T47D (cell line): Measurements from ENCODE around the gene TMEM114.

Experiments
- DNase-seq, 2 experiments: peaks; one replicate each; pipeline versions ENCODE4 v3.0.0 to v3.0.0-alpha.2; 2011 to 2012; ENCODE audit warnings: low read depth in 1 of 2, low spot score in 1 of 2
- JUND ChIP-seq: IDR thresholded peaks from 2 replicates; pipeline ENCODE4 v1.6.1; 2012; ENCODE audit warnings: low read depth
- in situ Hi-C: cut with HindIII; loops from 2 replicates; pipeline ENCODE4 v1.10.0; 2016; ENCODE audit warnings: low sequenced_read_pairs, low pct_unique_long_range_greater_than_20kb

Gene TMEM114

GRCh38 chr16:8547762-8548161 is 42.5 kb downstream of the TMEM114 start:
- no peak for DNase-seq
- TF ChIP-seq JUND: no peak
- in situ Hi-C loops: no loop called here

- in situ Hi-C loops: no loop called here
- TF ChIP-seq JUND: no peak
- DNase-seq: no peak
Observed at GRCh38 chr16:8544406-8544805, 45.9 kb downstream of the TMEM114 start.

GRCh38 chr16:8543258-8543657 is 47.1 kb downstream of the TMEM114 start:
- no peak for TF ChIP-seq JUND
- in situ Hi-C loops: no loop called here
- no peak for DNase-seq

- TF ChIP-seq JUND: no peak
- in situ Hi-C loops: no loop called here
- DNase-seq: no peak
Observed at GRCh38 chr16:8542393-8542792, 47.9 kb downstream of the TMEM114 start.

- no peak for DNase-seq
- in situ Hi-C loops: no loop called here
- TF ChIP-seq JUND: no peak
Observed at GRCh38 chr16:8541868-8542267, 48.4 kb downstream of the TMEM114 start.

- no peak for DNase-seq
- no peak for TF ChIP-seq JUND
- in situ Hi-C loops: no loop called here
Observed at GRCh38 chr16:8537691-8538342, 52.5 kb downstream of the TMEM114 start.

- TF ChIP-seq JUND: no peak
- no peak for DNase-seq
- in situ Hi-C loops: no loop called here
Observed at GRCh38 chr16:8533509-8533908, 56.8 kb downstream of the TMEM114 start.

- TF ChIP-seq JUND: no peak
- in situ Hi-C loops: no loop called here
- no peak for DNase-seq
Observed at GRCh38 chr16:8530752-8531384, 59.4 kb downstream of the TMEM114 start.

GRCh38 chr16:8528471-8528870 is 61.8 kb downstream of the TMEM114 start:
- TF ChIP-seq JUND: no peak
- DNase-seq: no peak
- in situ Hi-C loops: no loop called here

GRCh38 chr16:8523932-8524331 is 66.4 kb downstream of the TMEM114 start:
- TF ChIP-seq JUND: no peak
- in situ Hi-C loops: no loop called here
- DNase-seq: no peak

GRCh38 chr16:8522757-8523156 is 67.6 kb downstream of the TMEM114 start:
- no peak for DNase-seq
- TF ChIP-seq JUND: no peak
- in situ Hi-C loops: no loop called here

- in situ Hi-C loops: no loop called here
- no peak for DNase-seq
Observed at GRCh38 chr16:8519643-8520042, 70.7 kb downstream of the TMEM114 start.

More at GRCh38 chr16:8519643-8520042, 70.7 kb downstream of the TMEM114 start:
- TF ChIP-seq JUND: no peak
